Endothelial cell (in vitro differentiated cells): Measurements from ENCODE around the gene FBLL1. TPM values are rescaled to one million over a fixed set of nuclear protein-coding genes. Genes with fewer than 3 reads are reported as not detected.
A peak's percentile ranks its signal among the peaks of the same experiment; 100 is the strongest.

ENCODE experiments used
- DNase-seq: peaks from one replicate; pipeline ENCODE4 v3.0.0; 2021; ENCODE audit warnings: low spot score
- H3K27ac Mint-ChIP-seq: one replicate; pipeline ENCODE4 v1.8.0; 2021; ENCODE audit warnings: mixed read lengths, inconsistent platforms; ENCODE audit not compliant: unreplicated experiment
- H3K27me3 Mint-ChIP-seq: one replicate; pipeline ENCODE4 v1.8.0; 2021; ENCODE audit warnings: mild to moderate bottlenecking, moderate library complexity, mixed read lengths, inconsistent platforms; ENCODE audit not compliant: unreplicated experiment
- H3K36me3 Mint-ChIP-seq: one replicate; pipeline ENCODE4 v1.8.0; 2021; ENCODE audit warnings: mild to moderate bottlenecking, low read depth, mixed read lengths, inconsistent platforms; ENCODE audit not compliant: unreplicated experiment
- H3K4me1 Mint-ChIP-seq: one replicate; pipeline ENCODE4 v1.8.0; 2021; ENCODE audit warnings: mild to moderate bottlenecking, mixed read lengths, inconsistent platforms; ENCODE audit not compliant: unreplicated experiment
- H3K4me3 Mint-ChIP-seq: one replicate; pipeline ENCODE4 v1.8.0; 2021; ENCODE audit warnings: mild to moderate bottlenecking, mixed read lengths, inconsistent platforms; ENCODE audit not compliant: unreplicated experiment
- H3K9me3 Mint-ChIP-seq: one replicate; pipeline ENCODE4 v1.8.0; 2021; ENCODE audit warnings: mixed read lengths, inconsistent platforms; ENCODE audit not compliant: unreplicated experiment
- CTCF ChIP-seq: fragments of 200-600 bp; sonication (generic); IDR thresholded peaks from one replicate; pipeline ENCODE4 v1.5.0; 2021; ENCODE audit warnings: antibody characterized with exemption; ENCODE audit not compliant: unreplicated experiment
- microRNA-seq: library from miRNA; unstranded; fragments of <30 nt; microRNA quantifications from one replicate; pipeline ENCODE4, GENCODE V29; 2020; ENCODE audit not compliant: unreplicated experiment
- total RNA-seq: library from RNA; stranded (reverse); fragmentation: NEBNext Ultra II Directional; extraction: Animal tissue kit (Norgen Biotek cat#: 25700); gene quantifications from one replicate; pipeline ENCODE4 v1.2.1, GENCODE V29; 2021; ENCODE audit not compliant: unreplicated experiment

The FBLL1 gene
- total RNA-seq, 1 donor from 2014 or later = 0.51 TPM

GRCh38 chr5:168580227-168580508, 51.1 kb downstream of the FBLL1 start:
- no peak for TF ChIP-seq CTCF
- no peaks in the 10 kb centered on the region for H3K9me3 Mint-ChIP-seq
- no peaks in the 10 kb centered on the region for H3K36me3 Mint-ChIP-seq
- peaks cover 7% of the 10 kb centered on the region for H3K27me3 Mint-ChIP-seq
- H3K4me1 Mint-ChIP-seq = peaks cover 25% of the 10 kb centered on the region
- H3K4me3 Mint-ChIP-seq = peak overlapping the region; percentile 82
- peak overlapping the region; percentile 93 for H3K27ac Mint-ChIP-seq
- DNase-seq = no peak

Small RNA genes within 50 kb of the gene (microRNA-seq; reads per million reads assigned to microRNA genes)
- gene MIR103A1 (not detected), gene MIR103B1 (not detected)

Other genes with a start within 250 kb of the FBLL1 start
- gene WWC1, start 237.7 kb upstream of the FBLL1 start, total RNA-seq = 1.1 TPM
- gene RARS1, start 42.8 kb upstream of the FBLL1 start, total RNA-seq = 88.5 TPM
- 103 TPM for gene PANK3, start 50.1 kb downstream of the FBLL1 start, total RNA-seq